ENCODE measurements around the gene UGT2B7.
"Not testable (repeated sequence)": the region's sequence is repeated elsewhere in the genome, so short reads cannot be mapped to it uniquely, and the experiment has no call there.

The UGT2B7 gene

DNA sequence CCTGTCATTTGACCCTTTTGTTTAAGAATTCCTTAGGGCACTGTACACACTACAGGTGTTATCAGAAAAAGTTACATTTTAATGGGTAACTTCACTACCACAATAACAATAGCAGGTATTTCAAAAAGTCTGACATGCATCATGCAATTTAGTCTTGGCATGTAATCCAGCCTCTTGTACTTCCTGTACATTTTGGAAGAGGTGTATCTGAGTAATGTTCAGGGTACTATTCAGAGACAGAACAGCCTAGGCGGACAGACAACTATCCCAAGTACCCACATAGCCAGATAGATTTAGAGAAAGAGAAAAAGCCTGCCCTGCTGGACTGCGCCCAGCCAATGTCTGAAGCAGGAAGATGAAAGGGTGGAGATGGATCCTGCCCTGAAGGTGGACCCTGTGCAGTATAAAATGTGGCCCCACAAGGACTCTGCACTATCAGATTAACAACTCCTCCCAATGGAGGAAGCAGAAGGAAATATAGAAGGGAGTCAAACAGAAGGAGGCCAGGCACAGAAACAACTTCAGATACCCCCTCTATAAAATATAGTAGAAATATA lies 8.5 kb downstream of the UGT2B7 start:
- no peak for ATAC-seq
- Mint-ChIP-seq H3K27ac (no peak overlapping the region), H3K4me1 (no peaks in the 10 kb centered on the region), H3K36me3 (no peaks in the 10 kb centered on the region), H3K9me3 (no peaks in the 10 kb centered on the region), H3K4me3 (no peak overlapping the region)
- DNase-seq (ENCODE audit: low spot score in 2 of 2), result no peak

DNA sequence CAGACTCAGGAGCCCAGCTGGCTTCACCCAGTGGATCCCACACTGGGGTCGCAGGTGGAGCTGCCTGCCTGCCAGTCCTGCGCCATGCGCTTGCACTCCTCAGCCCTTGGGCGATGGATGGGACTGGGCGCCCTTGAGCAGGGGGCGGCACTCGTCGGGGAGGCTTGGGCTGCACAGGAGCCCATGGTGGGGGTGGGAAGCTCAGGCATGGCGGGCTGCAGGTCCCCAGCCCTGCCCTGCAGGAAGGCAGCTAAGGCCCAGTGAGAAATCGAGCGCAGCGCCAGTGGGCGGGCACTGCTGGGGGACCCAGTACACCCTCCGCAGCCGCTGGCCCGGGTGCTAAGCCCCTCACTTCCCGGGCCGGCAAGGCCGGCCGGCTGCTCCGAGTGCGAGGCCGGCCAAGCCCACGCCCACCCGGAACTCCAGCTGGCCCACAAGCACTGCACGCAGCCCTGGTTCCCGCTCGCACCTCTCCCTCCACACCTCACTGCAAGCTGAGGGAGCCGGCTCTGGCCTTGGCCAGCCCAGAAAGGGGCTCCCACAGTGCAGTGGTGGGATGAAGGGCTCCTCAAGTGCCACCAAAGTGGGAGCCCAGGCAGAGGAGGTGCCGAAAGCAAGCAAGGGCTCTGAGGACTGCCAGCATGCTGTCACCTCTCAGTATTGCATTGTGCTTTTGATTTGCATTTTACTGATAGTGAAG lies 19.0 kb downstream of the UGT2B7 start:
- not testable (repeated sequence) for H3K27ac Mint-ChIP-seq; H3K4me3 Mint-ChIP-seq; H3K36me3 Mint-ChIP-seq; H3K4me1 Mint-ChIP-seq; DNase-seq (ENCODE audit: low spot score in 2 of 2); H3K9me3 Mint-ChIP-seq; ATAC-seq

DNA sequence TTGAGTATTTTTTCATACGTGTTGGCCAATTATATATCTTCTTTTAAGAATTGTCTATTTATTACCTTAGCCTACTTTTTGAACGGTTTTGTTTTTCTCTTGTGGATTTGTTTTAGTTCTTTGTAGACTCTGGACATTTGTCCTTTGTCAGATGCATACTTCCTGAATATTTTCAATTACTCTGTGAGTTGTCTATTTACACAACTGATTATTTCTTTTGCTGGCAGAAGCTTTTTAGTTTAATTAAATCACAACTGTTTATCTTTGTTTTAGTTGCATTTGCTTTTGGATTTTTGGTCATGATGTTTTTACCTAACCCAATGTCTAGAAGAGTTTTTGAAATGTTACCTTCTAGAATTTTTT lies 19.6 kb downstream of the UGT2B7 start:
- Mint-ChIP-seq H3K36me3 (no peaks in the 10 kb centered on the region), H3K4me3 (no peak overlapping the region), H3K9me3 (peaks cover 4% of the 10 kb centered on the region), H3K27ac (no peak overlapping the region), H3K4me1 (no peaks in the 10 kb centered on the region)
- no peak for DNase-seq (ENCODE audit: low spot score in 2 of 2)
- ATAC-seq, result no peak

DNA sequence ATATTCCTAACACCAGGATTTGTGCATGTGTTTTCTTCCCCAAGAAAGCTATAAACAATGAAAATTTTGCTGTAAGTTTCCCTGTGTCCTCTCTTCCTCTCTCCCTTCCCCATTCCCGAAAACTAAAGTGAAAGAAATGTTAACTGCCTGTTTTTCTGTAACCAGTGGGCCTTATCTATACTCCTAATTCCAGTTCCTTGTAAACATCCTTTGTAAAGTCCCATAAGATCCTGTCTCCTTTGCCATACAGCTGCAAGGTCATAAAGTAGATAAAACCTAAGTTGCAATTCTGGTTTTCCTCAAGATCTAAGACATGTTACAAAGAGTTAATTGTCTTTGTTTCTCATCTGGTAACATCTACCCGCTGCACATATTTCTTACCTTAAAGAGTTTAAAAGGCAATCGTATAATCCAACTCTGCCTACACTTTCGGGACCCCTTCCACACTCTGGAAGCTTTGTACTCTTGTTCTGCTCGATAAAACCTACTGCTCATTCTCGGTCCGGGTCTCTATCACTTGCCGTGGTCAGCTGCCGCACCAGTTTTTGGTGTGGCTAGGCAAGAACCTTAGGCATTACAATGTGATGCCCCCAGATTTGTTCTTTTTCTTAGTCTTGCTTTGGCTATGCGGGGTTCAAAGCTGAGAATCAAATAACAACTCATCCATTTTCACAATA lies 20.5 kb downstream of the UGT2B7 start:
- DNase-seq (ENCODE audit: low spot score in 2 of 2) (no peak), ATAC-seq (no peak)
- H3K9me3 Mint-ChIP-seq, result peaks cover 2% of the 10 kb centered on the region
- no peak overlapping the region for H3K27ac Mint-ChIP-seq
- H3K4me3 Mint-ChIP-seq, result no peak overlapping the region
- no peaks in the 10 kb centered on the region for H3K36me3 Mint-ChIP-seq
- H3K4me1 Mint-ChIP-seq, result no peaks in the 10 kb centered on the region

DNA sequence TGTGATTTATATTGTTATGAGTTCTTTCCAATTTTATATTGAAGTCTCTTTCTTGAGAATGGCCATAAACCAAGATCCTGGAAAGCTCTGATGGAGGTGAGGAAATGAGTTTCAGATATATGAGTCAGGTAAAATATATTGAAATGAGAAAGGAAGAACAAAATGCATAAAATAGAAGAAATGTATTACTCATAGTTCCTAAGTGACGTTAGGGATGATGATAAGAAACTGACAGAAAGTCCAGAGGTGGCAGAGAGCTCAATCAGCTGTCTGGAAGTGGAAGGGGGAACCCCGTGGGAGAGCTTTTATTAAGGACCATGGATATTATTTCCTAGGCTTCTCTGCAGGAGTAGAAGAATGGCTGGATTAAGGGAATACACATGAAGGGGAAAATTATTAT lies 24.6 kb downstream of the UGT2B7 start:
- H3K27ac Mint-ChIP-seq, result no peak overlapping the region
- no peak for ATAC-seq
- DNase-seq (ENCODE audit: low spot score in 2 of 2), result no peak
- H3K9me3 Mint-ChIP-seq, result peaks cover 13% of the 10 kb centered on the region
- no peak overlapping the region for H3K4me3 Mint-ChIP-seq
- no peaks in the 10 kb centered on the region for H3K36me3 Mint-ChIP-seq
- no peaks in the 10 kb centered on the region for H3K4me1 Mint-ChIP-seq

DNA sequence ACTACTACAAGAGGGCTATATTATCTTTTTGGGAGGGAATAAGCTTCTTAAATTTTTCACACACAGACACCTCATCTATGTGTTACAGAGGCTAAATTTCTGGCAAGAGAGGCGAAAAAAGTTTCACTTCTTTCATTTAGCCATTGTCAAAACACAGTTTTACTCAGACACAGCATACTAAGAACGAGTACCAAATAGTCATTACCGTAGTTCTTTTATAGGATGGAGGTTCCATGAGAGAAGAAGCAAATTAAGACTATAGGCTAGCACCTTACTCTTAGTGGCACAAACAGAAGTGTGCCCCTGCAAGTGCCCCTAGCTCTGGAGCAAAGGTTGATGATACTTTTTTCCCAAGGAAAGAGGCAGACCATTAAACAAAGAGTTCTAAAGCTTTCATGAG lies 26.2 kb downstream of the UGT2B7 start:
- ATAC-seq, result no peak
- Mint-ChIP-seq H3K27ac (no peak overlapping the region), H3K4me1 (no peaks in the 10 kb centered on the region), H3K9me3 (peaks cover 13% of the 10 kb centered on the region), H3K36me3 (no peaks in the 10 kb centered on the region), H3K4me3 (no peak overlapping the region)
- DNase-seq (ENCODE audit: low spot score in 2 of 2), result no peak

DNA sequence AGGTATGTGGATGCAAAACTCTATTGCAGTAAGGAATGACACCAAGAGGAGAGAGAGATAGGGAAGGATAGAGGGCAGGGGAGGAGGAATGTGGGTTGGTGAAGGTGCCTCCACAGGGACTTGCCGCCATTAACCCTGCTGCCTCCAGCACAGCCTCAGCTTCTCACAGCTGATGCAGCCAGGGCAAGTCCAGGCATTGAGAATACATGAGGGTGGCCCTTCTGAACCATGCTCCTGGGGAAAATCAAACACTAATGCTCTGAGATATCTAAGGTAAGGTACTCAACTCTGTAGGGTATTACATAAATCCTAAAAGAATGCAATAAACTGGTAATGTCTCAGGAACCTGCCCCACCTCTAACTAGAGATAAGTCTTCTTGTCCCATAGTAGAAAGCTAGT lies 28.7 kb downstream of the UGT2B7 start:
- ATAC-seq, result no peak
- H3K4me3 Mint-ChIP-seq, result no peak overlapping the region
- no peaks in the 10 kb centered on the region for H3K4me1 Mint-ChIP-seq
- no peak for DNase-seq (ENCODE audit: low spot score in 2 of 2)
- no peak overlapping the region for H3K27ac Mint-ChIP-seq
- H3K9me3 Mint-ChIP-seq, result peaks cover 15% of the 10 kb centered on the region
- no peaks in the 10 kb centered on the region for H3K36me3 Mint-ChIP-seq

DNA sequence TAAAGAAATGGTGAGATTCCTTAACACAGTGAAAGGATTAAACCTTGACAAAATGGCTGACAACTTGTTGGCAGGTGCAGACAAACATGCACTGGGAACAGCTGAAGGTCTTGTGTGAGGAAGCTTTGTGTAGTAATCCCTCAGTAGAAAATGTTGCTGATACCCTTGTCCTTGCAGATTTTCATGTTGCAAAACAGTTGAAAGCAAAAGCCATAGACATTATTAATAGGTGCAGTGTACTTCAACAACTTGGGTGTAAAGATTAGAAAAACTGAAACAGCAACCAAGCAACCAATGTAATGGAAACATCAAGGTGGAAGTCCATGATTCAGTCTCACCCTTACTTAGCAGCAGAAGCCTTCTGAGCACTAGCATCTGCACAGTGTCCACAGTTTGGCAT lies 29.8 kb downstream of the UGT2B7 start:
- Mint-ChIP-seq H3K4me1 (no peaks in the 10 kb centered on the region), H3K36me3 (no peaks in the 10 kb centered on the region), H3K4me3 (no peak overlapping the region), H3K27ac (no peak overlapping the region), H3K9me3 (peaks cover 13% of the 10 kb centered on the region)
- no peak for ATAC-seq
- DNase-seq (ENCODE audit: low spot score in 2 of 2), result no peak

DNA sequence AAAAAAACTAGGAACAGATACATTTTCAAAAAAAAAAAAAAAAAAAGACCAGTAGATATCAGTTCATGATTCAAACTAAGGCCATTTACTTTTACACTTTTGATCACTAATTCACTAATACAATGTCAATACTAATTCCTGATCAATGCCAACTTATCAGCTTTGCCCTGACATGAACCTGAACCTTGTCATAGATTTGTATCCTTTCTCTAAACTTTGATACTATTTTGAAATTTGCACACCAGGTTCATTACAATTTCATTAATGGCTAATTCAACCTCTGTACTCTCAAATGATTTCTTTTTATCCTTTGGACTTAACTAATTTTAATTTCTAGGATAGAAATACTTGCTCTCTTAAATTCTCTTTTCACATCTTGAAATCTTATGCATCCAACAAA lies 37.7 kb downstream of the UGT2B7 start:
- Mint-ChIP-seq H3K4me1 (no peaks in the 10 kb centered on the region), H3K27ac (no peak overlapping the region), H3K36me3 (no peaks in the 10 kb centered on the region), H3K4me3 (no peak overlapping the region), H3K9me3 (no peaks in the 10 kb centered on the region)
- no peak for ATAC-seq
- DNase-seq (ENCODE audit: low spot score in 2 of 2), result no peak

DNA sequence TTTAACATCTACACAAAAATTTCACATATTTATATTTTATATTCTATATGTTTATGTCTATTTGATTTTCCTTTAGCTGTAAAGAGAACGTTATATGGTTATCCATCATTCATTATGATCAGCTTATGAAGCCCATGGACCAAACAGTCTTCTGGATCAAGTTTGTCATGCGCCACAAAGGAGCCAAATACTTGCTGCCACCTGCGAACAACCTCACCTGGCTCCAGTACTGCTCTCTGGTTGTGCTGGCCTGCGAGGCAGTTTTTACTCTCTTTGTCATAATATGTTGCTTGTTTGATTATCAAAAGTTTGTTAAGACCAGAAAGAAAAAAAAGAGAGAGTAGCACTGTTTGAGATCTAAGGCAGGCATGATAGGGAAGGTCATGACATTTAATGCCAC lies 38.2 kb downstream of the UGT2B7 start:
- DNase-seq (ENCODE audit: low spot score in 2 of 2), result no peak
- H3K4me3 Mint-ChIP-seq, result no peak overlapping the region
- no peaks in the 10 kb centered on the region for H3K36me3 Mint-ChIP-seq
- H3K4me1 Mint-ChIP-seq, result no peaks in the 10 kb centered on the region
- no peak overlapping the region for H3K27ac Mint-ChIP-seq
- H3K9me3 Mint-ChIP-seq, result no peaks in the 10 kb centered on the region
- no peak for ATAC-seq

DNA sequence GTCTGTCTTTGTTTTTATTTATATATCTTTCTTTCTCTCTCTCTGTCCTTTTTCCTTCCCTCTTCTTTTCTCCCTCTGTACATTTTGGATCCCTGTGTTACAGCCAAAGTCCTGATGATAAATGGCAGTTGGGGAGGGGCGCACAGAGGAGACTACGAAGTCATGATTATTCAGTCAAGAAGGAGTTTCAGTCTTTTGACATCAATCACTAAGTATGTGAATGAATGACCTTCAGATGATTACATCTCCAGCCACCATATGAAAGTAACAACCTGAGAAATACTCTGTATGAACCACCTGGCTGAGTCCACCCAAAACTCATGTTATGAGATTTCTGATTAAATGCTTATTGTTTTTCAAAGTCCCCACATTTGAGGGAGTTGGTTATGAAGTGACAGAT lies 45.0 kb downstream of the UGT2B7 start:
- Mint-ChIP-seq H3K9me3 (no peaks in the 10 kb centered on the region), H3K4me1 (no peaks in the 10 kb centered on the region), H3K36me3 (no peaks in the 10 kb centered on the region), H3K27ac (no peak overlapping the region), H3K4me3 (no peak overlapping the region)
- no peak for ATAC-seq
- DNase-seq (ENCODE audit: low spot score in 2 of 2), result no peak

DNA sequence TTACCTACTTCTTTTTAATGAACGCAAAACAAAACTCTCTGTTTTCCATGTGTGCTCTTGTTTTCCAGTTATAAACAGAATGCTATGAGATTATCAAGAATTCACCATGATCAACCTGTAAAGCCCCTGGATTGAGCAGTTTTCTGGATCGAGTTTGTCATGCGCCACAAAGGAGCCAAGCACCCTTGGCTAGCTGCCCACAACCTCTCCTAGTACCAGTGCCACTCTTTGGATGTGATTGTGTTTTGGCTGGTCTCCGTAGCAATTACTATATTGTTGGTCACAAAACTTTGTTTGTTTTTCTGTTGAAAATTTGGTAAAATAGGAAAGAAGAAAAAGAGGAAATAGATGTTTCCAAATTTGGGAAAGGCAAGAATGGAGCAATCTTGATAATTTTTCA lies 51.1 kb downstream of the UGT2B7 start:
- no peak for ATAC-seq
- Mint-ChIP-seq H3K36me3 (no peaks in the 10 kb centered on the region), H3K27ac (no peak overlapping the region), H3K4me1 (no peaks in the 10 kb centered on the region), H3K4me3 (no peak overlapping the region), H3K9me3 (peaks cover 3% of the 10 kb centered on the region)
- DNase-seq (ENCODE audit: low spot score in 2 of 2), result no peak

DNA sequence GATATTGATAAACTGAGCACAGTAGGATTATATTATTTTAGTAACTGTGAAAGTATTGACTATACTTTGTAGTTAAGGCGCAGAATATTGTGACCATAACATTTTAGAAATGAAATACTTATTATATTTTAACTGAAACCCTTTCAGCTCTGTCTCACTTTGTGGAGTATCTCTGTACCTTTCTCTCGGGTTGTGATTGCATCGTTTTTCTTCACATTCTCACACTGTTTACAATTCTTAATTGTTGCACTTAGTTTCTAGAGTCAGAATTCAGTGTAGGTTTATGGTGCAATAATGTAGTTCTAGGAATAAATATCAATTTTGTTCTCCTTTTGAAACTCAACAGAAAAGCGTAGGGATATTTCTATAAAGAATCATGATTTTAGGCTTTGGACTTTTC lies 57.7 kb downstream of the UGT2B7 start:
- Mint-ChIP-seq H3K36me3 (no peaks in the 10 kb centered on the region), H3K4me1 (no peaks in the 10 kb centered on the region), H3K9me3 (no peaks in the 10 kb centered on the region), H3K27ac (no peak overlapping the region), H3K4me3 (no peak overlapping the region)
- ATAC-seq (no peak), DNase-seq (ENCODE audit: low spot score in 2 of 2) (no peak)

DNA sequence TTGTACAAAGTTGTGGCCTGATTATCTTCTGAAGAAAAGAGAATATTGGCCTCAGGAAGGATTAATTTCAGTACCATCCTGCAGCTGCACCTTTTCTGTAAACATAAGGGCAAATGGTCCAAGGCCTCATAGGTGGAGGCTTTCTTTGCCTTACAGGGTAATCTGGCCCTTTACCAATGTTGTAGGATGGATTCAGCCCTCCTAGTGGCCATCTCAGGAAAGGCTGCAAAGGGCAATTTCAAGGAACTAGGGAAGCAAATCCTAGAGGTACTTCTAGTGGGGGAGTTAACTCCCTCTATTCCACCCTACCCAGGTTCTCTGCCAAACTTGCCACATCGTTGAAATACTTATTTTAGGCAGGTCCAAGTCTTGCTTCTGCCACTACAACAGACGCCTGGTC lies 60.6 kb downstream of the UGT2B7 start:
- ATAC-seq (no peak), DNase-seq (ENCODE audit: low spot score in 2 of 2) (no peak)
- no peaks in the 10 kb centered on the region for H3K4me1 Mint-ChIP-seq
- H3K27ac Mint-ChIP-seq, result no peak overlapping the region
- no peaks in the 10 kb centered on the region for H3K36me3 Mint-ChIP-seq
- no peak overlapping the region for H3K4me3 Mint-ChIP-seq
- H3K9me3 Mint-ChIP-seq, result peaks cover 6% of the 10 kb centered on the region

All from stimulated activated effector memory CD8-positive, alpha-beta T cell treated with anti-CD3 and anti-CD28 coated beads, Interleukin-12 subunit alpha, Interleukin-12 subunit beta, amount 100 ng/mL, for 72 hours (primary cell).